Coronary artery (tissue), 2 donors: ENCODE measurements around the gene HOXB1.

Experiments used
- DNase-seq: peaks from one replicate; pipeline ENCODE4 v3.0.0-alpha.2; 2017; ENCODE audit warnings: low spot score
- H3K27ac ChIP-seq, 2 donors: fragments of 200-600 bp; sonication (generic); one replicate each; pipeline ENCODE4 v1.5.1; 2016 to 2019
- H3K4me3 ChIP-seq: fragments of 200-600 bp; sonication (generic); 2 replicates; pipeline ENCODE4 v1.5.1; 2016; ENCODE audit warnings: mild to moderate bottlenecking, moderate library complexity
- TF ChIP-seq, protein P1 (sequence below): fragments of 200-600 bp; sonication (generic); IDR thresholded peaks from one replicate; pipeline ENCODE4 v1.5.1; 2019; ENCODE audit warnings: antibody characterized with exemption

HOXB1 gene

DNA sequence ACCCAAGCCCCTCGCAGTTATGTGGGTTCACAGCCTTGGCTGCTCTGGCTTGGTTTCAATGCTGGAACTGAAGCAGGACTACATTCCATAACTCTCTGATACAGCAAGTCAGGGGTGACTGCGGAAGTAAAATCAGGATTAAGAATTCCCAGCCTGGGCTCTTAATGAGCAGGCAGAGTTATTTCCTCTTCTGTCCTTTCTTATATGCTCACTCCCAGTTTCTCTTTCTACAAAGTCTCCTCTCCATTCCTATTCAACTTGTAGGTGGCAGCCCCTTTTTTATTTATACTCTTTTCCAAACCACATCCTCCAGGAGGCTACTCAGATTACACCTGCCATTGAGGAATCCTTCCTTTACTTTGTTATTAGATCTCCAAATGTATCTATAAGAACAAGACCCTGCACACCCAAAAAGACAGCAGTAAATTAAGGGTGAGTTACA lies 40.3 kb downstream of the HOXB1 start:
- no peak overlapping the region for H3K4me3 ChIP-seq
- TF ChIP-seq, protein P1, sequence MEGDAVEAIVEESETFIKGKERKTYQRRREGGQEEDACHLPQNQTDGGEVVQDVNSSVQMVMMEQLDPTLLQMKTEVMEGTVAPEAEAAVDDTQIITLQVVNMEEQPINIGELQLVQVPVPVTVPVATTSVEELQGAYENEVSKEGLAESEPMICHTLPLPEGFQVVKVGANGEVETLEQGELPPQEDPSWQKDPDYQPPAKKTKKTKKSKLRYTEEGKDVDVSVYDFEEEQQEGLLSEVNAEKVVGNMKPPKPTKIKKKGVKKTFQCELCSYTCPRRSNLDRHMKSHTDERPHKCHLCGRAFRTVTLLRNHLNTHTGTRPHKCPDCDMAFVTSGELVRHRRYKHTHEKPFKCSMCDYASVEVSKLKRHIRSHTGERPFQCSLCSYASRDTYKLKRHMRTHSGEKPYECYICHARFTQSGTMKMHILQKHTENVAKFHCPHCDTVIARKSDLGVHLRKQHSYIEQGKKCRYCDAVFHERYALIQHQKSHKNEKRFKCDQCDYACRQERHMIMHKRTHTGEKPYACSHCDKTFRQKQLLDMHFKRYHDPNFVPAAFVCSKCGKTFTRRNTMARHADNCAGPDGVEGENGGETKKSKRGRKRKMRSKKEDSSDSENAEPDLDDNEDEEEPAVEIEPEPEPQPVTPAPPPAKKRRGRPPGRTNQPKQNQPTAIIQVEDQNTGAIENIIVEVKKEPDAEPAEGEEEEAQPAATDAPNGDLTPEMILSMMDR, result no peak
- no peak for DNase-seq
- H3K27ac ChIP-seq, result no peak overlapping the region

DNA sequence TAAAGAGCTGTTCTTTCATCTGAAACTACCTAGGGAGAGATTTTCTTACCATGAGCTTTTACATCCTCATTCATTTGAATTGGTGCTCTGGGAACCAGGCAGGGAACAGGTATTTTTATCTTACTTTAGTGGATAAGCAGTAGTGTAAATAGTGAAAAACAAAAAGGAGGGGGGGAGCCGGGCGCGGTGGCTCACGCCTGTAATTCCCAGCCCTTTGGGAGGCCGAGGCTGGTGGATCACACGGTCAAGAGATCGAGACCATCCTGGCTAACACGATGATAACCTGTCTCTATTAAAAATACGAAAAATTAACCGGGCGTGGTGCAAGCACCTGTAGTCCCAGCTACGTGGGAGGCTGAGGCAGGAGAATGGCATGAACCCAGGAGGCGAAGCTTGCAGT lies 41.0 kb downstream of the HOXB1 start:
- H3K27ac ChIP-seq, result no peak overlapping the region
- TF ChIP-seq, protein P1, result no peak
- no peak for DNase-seq
- H3K4me3 ChIP-seq, result no peak overlapping the region

DNA sequence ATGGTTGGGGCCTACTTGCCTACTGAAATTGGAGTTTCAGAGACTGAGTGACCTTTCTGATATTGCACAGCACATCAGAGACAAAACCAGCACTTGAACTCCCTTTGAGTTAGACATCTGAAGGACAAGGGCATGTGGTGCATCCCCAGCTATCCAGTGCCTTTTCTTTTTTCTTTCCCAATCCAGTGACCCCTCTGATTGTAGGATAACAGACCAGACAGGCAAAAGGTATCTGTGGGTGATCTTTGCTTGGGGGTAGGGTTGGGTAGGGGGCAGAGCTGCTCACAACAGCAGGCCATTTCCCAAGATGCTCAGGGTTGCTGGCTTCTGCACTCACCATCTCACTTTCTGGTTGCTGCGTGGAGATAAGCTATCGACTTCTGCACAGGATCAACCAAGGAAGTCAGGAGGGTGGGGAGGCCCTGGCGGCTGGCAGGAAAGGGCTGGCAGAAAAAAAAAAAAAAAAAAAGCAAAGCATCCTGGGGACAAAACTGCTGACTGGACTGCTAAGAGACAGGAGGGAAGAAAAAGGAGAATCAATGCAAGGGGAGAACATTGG lies 42.2 kb downstream of the HOXB1 start:
- H3K4me3 ChIP-seq, result no peak overlapping the region
- TF ChIP-seq, protein P1, result no peak
- no peak for DNase-seq
- H3K27ac ChIP-seq, result no peak overlapping the region

DNA sequence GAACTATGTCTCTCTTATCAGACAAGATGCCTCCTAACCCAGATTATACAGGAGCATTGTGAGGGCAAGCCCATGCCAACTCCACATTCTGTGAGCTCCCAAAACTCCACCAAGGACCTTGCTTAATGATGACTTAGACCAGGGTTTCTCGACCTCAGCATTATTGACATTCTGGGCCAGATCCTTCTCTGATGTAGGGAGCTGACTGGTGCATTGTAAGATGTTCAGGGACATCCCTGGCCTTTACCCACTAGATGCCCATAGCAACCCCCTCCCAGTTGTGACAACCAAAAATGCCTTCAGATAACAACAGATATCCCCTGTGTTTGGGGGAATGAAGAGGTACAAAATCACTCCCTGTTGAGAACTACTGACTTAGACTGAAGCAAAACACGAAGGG lies 43.6 kb downstream of the HOXB1 start:
- H3K27ac ChIP-seq, result no peak overlapping the region
- TF ChIP-seq, protein P1, result no peak
- no peak overlapping the region for H3K4me3 ChIP-seq
- no peak for DNase-seq

DNA sequence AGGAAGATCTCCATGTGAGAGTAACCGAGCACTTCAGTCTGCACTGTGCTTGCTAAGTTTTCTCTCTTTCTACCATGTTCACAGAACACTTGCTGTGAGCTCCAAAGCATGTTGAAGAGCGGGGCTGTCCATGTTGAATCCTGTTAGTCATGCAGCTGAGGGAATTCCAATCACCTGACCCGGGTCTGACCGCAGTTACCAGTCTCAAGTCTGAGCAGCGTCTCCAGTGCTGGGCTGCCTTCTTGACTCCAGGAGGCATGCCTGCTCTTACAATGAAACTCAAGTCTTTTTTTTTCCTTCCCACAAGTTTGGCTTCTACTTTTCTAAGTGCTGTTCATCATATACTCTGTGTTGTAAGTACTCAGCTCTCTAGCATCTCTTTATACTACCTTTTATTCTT lies 44.3 kb downstream of the HOXB1 start:
- TF ChIP-seq, protein P1, result no peak
- H3K27ac ChIP-seq, result no peak overlapping the region
- H3K4me3 ChIP-seq, result no peak overlapping the region
- DNase-seq, result no peak

DNA sequence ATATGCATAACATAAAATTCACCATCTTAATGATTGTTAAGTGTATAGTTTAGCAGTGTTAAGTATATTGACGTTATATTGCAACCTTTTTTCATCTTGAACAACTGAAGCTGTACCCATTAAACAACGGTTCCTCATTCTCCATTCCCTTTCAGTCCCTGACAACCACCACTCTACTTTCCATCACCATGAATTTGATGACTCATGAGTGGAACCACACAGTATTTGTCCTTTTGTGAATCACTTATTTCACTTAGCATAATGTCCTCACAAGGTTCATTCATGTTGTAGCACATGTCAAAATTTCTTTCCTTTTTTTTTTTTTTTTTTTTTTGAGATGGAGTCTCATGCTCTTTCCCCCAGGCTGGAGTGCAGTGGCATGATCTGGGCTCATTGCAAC lies 46.0 kb downstream of the HOXB1 start:
- TF ChIP-seq, protein P1, result no peak
- Histone ChIP-seq H3K27ac (no peak overlapping the region), H3K4me3 (no peak overlapping the region)
- no peak for DNase-seq

DNA sequence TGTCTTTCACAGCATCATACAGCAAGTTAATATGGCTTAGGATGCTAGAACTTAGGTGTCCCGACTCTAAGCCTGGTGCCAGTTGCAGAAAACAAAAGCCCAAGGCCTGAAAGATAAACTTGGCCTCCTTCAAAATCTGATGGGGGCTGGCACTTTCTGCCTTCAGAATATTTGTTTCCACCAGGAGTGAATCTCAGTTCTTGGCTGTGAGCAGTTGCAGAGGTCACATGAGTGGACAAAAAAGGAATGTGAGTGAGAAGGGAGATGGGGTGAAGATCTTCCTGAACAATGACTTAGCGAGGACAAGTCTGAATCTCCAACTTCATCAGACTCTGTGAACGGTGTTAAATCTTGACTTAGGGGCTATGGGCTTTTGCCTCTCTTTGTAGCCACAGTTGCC lies 46.6 kb downstream of the HOXB1 start:
- no peak for DNase-seq
- H3K4me3 ChIP-seq, result no peak overlapping the region
- TF ChIP-seq, protein P1, result no peak
- H3K27ac ChIP-seq, result no peak overlapping the region
